GM18505 (cell line): ENCODE results near the gene TBC1D10A.

Source experiments
- ATAC-seq: cut with Tn5 transposase; IDR thresholded peaks from one replicate; pipeline ENCODE4 v1.9.1; 2021; ENCODE audit not compliant: unreplicated experiment
- POLR2A ChIP-seq: IDR thresholded peaks from 4 replicates; pipeline ENCODE4 v1.6.1; 2011; ENCODE audit warnings: borderline replicate concordance; ENCODE audit not compliant: insufficient read depth, insufficient read length; ENCODE audit errors: extremely low read depth

The TBC1D10A gene

DNA sequence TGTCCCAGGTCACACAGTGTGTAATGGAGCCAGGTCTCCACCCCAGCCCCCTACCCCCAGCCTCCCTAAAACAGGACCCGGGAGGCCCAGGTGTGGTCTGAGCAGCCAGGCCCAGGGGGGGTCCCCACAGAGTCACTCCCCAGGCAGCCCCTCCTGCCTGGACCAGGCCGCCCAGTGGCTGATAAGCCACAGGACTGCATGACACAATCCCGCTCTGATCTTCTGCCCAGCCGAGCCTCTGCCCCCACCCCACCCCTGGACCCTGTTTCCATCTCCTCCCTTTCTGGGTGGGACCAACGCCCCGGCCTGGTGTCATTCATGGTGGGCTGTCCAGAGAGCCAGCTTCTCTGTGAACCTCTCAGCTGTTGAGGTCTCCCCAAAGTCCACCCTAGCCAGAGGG lies 72.4 kb downstream of the TBC1D10A start:
- no peak for TF ChIP-seq POLR2A
- no peak for ATAC-seq

DNA sequence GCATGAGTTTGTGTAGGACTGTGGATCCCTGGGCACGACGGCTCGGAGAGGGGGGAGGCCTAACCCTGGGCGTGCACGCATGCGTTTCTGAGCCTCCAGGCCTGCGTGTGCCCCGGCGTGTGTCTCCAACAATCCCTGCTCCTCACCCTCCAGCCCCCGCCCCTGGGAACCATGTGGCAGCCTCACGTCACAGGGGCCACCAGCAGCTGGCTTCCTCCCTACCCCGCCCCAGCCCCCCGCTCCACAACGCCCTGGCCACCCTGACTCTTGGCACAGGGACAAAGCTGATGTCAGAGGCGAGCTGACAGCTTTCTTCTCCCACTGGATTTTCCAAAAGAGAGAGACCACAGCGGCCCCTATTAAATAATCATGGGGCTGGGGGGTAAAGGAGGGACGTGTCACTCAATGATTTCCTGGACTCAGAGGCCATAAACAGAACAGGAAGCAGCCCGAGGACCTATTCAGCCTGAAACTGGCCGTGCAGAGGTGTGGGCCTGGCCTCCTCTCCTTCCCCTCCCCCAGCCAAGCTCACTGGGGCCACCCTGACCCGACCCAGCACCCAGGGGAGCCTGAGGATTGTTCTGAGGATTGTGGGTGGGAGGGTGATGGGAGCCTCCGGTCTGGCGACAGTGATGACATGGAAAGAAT lies 73.4 kb downstream of the TBC1D10A start:
- no peak for TF ChIP-seq POLR2A
- ATAC-seq: no peak

DNA sequence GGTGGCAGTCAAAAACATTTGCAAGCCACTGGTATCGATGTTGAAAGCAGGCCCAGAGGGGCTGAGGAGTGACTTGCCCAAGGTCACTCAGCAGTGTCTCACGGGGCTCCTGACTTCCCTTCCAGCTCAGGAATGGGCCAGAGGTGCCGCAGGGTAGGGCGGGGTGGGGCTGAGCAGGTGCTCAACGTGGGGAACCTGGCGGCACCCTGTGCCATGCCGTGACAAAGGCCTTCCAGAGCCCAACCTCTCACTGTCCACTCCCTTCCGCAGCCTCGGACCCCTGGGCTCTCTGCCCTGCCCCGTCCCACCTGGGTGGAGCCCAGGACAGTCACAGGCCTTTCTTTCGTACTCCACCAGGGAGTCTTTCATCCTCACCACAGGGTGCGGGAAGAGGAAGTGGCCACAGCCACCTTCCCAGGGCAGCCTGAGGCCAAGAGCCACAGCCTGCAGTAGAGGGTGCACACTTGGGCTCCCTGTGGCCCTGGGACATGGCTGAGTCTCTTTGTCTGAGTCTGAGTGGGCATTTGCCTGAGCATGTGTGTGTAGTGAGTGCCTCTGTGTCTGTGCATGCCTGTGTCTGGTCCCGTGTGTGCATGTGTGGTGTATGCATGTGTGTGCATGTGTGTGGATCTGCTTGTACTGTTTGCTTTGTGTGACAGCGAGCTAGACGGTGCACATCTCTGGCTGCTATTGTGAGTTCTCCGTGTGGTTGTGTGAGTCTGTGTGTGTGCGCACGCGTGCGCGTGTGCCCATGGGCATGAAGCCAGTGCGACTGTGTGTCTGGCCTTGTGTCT lies 74.1 kb downstream of the TBC1D10A start:
- ATAC-seq: no peak

DNA sequence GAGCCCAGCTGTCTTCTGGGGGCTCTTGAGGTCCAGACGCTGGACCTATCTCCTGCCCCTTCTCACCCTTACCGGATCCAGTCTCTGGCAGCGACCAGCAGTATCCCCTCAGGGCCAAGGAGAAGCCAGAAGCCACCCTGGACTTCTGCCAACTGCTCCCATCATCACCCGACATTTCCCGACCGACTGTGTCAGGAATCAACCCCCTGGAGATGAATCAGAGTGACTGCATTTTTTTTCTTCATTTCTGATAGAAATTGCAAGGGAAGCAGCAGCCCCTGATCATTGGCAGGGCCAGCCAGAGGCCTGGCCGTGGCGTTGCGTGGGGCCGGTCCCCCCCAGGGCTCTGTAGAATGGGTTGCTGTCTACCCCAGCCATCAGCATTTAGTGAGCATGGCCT lies 75.0 kb downstream of the TBC1D10A start:
- TF ChIP-seq POLR2A: no peak
- ATAC-seq: no peak

More for the DNA sequence above, 74.1 kb downstream of the TBC1D10A start:
- TF ChIP-seq POLR2A: no peak

DNA sequence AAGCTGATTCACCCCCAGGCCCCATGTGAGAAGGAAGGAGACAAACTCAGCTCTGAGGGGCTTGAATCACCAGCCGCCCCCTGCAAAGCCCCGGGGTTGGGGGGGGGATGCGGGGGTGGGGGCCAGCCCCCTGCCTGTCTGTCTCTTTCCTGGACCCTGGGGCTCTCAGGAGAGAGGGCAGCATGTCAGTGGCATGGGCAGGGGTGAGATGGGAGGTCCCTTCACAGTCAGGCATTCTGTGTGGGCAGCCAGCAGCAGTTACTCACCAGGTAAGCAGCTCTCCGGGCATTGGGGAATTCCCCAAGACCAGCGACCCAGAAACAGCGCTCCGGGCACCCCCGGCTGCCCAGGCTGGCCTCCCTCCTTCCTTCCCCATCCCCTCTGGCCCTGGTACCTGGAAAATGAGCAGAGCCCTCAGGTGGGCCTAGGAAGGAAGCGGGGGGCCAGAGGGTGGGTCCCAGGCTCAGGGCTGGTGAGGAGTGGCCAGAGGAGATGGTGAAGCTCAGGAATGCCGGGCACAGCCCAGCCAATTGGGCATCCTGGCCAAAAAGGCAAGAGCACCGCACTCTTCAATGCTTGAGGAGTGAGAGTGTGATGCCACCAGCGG lies 76.0 kb downstream of the TBC1D10A start:
- no peak for TF ChIP-seq POLR2A
- no peak for ATAC-seq

DNA sequence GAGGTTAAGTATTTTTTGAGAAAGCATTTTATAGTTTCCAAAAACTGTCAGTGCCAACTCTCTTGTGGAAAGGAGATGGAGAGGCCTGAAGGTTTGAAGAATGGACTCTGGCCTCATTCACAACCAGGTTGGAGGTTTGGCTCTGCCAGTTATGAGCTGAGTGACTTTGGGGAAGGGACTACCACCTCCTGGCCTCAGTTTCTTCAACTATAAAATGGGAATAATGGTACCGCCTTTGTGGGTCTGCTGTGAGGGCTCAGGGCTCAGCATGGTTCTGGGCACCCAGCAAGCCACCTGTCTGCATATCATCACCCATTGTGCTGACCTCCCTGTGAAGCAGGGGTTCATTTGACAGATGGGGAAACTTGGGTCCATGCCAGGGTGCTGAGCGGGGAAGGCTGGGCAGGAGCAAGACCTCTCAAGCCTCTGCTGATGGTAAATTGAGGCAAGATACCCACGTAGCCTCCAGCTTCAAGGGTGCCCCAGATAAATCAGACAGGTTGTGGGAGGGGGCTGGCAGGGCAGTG lies 76.6 kb downstream of the TBC1D10A start:
- TF ChIP-seq POLR2A: no peak
- no peak for ATAC-seq

DNA sequence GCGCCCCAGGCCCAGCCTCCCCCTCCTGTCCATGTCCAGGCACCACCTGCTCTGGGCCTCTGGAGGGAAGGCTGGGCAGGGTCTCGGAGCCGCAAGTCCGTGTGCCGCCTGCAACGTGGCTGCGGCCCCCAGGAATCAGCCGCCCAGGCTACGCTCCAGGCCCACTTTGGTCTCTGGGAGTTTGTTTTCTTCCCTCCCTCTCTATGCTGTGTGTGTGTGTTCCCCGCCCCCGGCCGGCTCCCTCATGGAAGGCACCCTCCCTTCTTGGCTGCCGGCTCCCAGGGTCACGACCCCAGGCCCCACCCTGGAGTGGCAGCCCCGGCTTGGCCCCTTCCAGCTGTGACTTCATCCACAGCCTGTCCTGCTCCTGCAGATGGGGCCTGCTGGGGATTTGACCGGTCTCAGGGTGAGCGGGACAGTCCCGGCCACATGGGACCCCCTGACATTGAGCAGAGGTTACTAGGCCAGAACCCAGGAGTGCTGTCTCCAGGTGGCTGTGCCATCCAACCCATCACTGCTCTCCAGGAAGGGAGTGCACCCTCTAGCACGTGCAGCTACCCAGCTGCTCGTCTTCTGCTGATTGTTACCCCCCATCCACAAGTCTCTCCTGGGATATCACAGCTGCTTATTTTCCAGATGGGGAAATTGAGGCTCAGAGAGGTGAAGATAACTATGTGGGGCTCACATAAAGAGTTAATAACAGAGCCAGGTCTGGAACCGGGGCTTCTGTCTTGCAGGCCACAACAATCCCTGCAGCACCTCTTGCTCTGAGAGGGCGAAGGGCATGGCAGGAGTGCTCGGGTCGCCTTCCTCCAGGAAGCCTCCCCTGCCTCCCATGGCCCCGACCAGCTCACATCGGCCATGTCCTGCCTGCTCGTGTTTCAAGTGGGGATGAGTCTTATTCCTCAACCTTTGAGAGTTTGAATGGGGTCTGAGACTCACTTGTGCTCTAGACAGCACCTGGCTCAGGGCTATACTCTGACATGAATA lies 77.4 kb downstream of the TBC1D10A start:
- TF ChIP-seq POLR2A: no peak
- ATAC-seq: no peak

DNA sequence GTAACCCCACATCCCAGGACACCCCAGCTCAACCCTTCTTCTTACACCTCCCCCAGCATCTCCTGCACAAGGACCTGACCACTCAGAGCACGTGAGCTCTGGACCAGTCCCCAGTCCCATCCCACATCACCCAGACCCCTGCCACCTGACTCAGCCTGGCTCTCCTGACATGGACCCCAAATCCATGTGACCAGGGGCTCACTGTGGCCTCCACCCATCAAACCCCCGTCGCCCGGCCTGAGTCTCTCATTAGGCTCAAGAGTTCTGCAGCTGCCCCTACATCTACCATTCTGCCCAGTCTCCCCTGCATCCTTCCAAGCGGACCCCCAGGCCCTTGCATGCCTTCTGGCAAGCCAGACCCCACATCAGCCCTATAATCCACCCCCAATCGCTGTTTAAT lies 78.3 kb downstream of the TBC1D10A start:
- no peak for ATAC-seq
- no peak for TF ChIP-seq POLR2A

DNA sequence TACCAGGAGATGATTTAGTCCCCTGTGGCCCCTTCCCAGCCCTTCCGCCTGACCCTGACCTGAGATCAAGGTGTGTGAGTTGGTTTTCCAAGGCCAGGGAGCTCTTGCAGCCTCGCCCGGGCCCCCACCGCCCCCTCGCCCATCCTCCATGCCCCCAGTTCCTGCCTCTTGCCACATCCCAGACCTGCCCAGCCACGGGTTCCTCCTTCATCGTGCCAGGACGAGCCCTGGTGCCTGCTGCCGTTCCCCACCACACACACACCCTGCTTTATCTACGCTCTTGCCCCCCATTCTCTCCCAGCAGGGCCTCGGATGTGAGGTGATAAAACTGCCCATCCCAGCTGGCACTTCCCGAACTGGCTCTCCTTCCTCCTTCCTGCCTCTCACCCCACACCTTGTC lies 78.8 kb downstream of the TBC1D10A start:
- ATAC-seq: no peak
- no peak for TF ChIP-seq POLR2A

DNA sequence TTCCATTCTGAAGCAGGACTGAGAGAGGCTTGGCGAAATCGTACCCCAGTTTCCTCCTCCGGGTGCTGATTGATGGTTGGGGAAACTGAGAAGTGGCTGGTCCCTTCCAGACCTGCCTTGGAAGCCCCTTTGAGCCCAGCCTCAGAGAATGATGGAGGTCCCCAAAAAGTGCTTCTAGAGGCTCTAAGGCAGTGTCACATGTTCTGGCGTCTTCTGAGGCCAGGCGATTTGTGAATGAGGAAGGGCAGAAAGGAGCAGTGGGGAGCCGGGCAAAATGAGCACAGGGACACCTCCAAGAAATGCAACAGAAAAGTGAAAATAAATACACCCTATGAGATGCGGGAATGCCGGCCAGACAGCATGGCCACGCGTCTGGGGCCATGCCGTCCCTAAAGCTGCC lies 79.2 kb downstream of the TBC1D10A start:
- no peak for TF ChIP-seq POLR2A
- ATAC-seq: no peak

DNA sequence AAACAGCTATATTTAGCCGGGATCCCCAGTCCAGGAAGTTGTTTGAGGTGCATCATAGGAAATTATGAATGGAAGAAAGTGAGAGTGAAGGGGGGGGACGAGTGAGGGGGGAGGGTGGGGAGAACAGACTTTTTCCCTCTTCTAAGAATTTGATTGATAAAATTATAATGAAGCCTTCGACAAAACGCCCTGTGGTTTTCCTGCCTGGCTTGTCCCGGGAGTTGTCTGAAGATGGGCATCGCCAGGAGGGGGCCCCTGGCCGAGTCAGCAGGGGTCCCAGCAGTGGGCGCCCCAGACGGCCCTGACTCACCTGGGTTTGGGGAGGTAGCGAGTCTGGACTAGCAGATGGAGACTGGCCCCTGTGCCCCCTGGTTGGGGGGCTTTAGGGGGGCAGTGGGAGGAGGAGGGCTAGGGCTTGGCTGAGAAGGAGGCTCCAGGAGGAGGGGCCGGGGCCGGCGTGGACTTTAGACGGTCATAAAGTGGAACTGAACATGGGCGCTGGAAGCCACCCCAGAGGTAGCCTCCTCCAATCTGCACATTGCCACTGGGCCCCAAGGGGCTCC lies 79.8 kb downstream of the TBC1D10A start:
- no peak for TF ChIP-seq POLR2A
- no peak for ATAC-seq
